Effector memory CD4-positive, alpha-beta T cell (primary cell): Measurements from ENCODE around the gene TAAR8.
"Not testable (repeated sequence)": the region's sequence is repeated elsewhere in the genome, so short reads cannot be mapped to it uniquely, and the experiment has no call there.

Experiments used
- DNase-seq, 3 donors: peaks; one replicate each; pipeline ENCODE4 v3.0.0-alpha.2; 2020
- H3K27ac ChIP-seq: 2 replicates; pipeline ENCODE4 v1.7.0; 2013; ENCODE audit warnings: mild to moderate bottlenecking, low read length, moderate library complexity; ENCODE audit not compliant: insufficient read depth, poor library complexity, severe bottlenecking
- H3K27me3 ChIP-seq: replicated peaks from 2 replicates; pipeline ENCODE4 v1.7.0; 2013; ENCODE audit warnings: mild to moderate bottlenecking, low read length; ENCODE audit not compliant: insufficient read depth, control insufficient read depth, poor library complexity, severe bottlenecking
- H3K36me3 ChIP-seq: 2 replicates; pipeline ENCODE4 v1.7.0; 2013; ENCODE audit warnings: mild to moderate bottlenecking, low read length, moderate library complexity; ENCODE audit not compliant: control insufficient read depth, insufficient read depth
- H3K4me1 ChIP-seq: 2 replicates; pipeline ENCODE4 v1.7.0; 2013; ENCODE audit warnings: low read length, mild to moderate bottlenecking; ENCODE audit not compliant: control insufficient read depth, insufficient read depth, poor library complexity, severe bottlenecking
- H3K4me3 ChIP-seq: 2 replicates; pipeline ENCODE4 v1.7.0; 2013; ENCODE audit warnings: low read length, low read depth, mild to moderate bottlenecking; ENCODE audit not compliant: insufficient read depth, poor library complexity, severe bottlenecking
- H3K9me3 ChIP-seq: 2 replicates; pipeline ENCODE4 v1.7.0; 2013; ENCODE audit warnings: mild to moderate bottlenecking, low read length, moderate library complexity; ENCODE audit not compliant: control insufficient read depth

The TAAR8 gene

DNA sequence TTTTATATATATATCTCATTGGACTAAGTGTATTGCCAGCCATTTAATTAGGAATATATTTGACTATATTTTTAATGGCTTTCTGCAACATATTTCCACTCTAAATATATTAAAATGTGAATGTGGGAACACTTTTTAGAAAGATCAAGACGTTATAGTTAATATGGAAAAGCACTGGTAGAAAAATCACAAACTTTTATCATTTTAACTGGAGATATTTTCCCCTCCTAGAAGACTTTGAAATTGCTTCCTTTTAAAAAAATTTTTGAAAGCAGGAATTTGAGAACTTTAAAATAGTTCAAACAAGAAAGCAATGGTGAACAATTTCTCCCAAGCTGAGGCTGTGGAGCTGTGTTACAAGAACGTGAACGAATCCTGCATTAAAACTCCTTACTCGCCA lies 14.5 kb upstream of the TAAR8 start, which contains the start of gene TAAR9:
TSS of gene TAAR9 (plus strand) at position 301 of the 400 bp plus-strand sequence. CDS start at position 314, 13 bp downstream.
- H3K27ac ChIP-seq = no peak within 1 kb of the TSS
- DNase-seq = no peak
- no peak within 1 kb of the TSS for H3K4me3 ChIP-seq
- H3K4me1 ChIP-seq = no peaks in the 10 kb centered on the region
- H3K36me3 ChIP-seq = no peaks in the 10 kb centered on the region
- H3K9me3 ChIP-seq = no peaks in the 10 kb centered on the region
- peaks cover 4% of the 10 kb centered on the region for H3K27me3 ChIP-seq

DNA sequence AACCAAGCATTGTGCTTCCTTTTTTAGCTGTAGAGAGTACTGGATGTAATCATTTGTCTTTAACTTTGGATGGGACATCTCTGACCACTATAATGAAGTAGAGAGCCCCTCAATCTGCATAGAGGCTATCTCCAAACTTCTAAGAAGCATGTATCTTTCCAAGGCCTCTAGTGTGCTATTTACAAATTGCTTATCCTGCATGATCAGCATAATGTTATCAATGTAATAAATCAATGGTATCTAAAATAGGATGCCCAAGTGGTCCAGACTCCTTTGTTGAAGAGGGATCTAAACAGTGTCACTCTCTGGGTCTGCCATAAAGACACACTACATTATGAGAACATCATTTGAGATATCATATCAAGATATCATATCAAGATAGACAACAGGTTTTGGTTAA lies 7.6 kb upstream of the TAAR8 start:
- Histone ChIP-seq H3K9me3 (no peaks in the 10 kb centered on the region), H3K4me3 (no peak overlapping the region), H3K27ac (no peak overlapping the region), H3K27me3 (no peaks in the 10 kb centered on the region), H3K4me1 (no peaks in the 10 kb centered on the region), H3K36me3 (no peaks in the 10 kb centered on the region)
- no peak for DNase-seq

DNA sequence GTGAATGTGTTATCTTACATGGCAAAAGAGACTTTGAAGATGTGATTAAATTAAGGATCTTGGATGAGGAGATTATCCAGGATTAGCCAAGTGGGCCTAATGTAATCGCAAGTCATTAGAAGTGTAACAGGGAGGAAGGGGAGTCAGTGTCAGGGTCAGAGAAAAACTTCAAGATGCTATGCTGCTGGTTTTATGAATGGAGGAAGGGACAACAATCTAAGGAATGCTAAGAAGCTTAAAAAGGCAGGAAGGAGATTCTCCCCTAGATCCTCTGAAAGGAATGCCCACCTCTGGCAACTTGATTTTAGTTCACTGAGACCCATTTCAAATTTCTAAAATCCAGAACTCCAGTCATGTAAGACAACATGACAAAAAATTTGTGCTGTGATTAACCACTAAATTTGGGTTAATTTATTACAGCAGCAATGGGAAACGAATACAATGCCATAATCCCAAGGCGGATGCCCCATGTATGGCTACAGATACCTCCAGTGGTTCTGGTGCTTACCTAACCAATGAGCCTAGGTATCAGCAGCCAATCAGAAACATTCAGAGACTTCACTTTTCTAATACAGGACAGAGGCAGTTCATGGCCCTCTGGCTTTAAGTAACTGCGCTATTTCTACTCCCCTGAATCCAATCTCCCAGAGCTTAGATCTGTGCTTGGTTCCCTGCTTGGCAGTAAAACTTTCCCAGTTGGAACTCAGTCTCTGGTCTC lies 3.6 kb upstream of the TAAR8 start:
- peaks cover 3% of the 10 kb centered on the region for H3K27me3 ChIP-seq
- no peaks in the 10 kb centered on the region for H3K36me3 ChIP-seq
- no peaks in the 10 kb centered on the region for H3K4me1 ChIP-seq
- no peak overlapping the region for H3K27ac ChIP-seq
- no peak for DNase-seq
- no peak overlapping the region for H3K4me3 ChIP-seq
- no peaks in the 10 kb centered on the region for H3K9me3 ChIP-seq

DNA sequence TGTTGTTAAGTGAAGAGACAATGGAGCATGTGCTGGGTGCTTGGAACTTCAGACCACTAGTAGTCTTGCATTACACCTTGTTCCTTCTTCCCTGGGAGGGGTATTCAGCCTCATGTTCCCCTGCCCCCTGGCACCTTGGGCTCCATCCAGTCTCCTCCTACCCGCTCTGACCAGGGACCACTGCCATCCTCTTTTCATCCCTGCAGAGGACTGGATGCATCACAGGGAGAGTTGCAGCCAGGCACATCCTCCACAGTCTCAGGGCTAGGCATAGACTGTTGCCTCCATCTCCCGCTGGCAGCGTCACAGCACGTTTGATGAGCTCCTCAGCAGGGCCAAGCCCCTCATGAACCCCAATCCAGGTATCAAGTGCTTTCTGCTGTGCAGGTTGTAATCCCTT lies 1.3 kb upstream of the TAAR8 start:
- Histone ChIP-seq H3K27me3 (peaks cover 3% of the 10 kb centered on the region), H3K27ac (no peak overlapping the region), H3K4me1 (no peaks in the 10 kb centered on the region), H3K9me3 (no peaks in the 10 kb centered on the region), H3K36me3 (no peaks in the 10 kb centered on the region), H3K4me3 (no peak overlapping the region)
- DNase-seq = no peak

DNA sequence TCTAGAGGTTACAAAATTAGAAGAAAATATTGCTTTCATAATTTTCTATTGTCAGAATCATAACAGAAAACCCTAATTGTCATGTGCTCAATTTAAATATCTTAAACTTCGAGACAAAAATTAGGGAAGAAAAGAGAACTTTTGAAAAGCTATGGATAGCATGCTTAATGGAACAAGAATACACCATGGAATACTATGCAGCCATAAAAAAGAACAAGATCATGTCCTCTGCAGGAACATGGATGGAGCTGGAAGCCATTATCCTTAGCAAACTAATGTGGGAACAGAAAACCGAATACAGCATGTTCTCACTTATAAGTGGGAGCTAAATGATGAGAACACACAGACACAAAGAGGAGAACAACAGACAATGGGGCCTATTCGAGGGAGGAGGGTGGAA lies 7.6 kb downstream of the TAAR8 start:
- not testable (repeated sequence) for DNase-seq, H3K27me3 ChIP-seq, H3K4me1 ChIP-seq, H3K36me3 ChIP-seq, H3K9me3 ChIP-seq, H3K4me3 ChIP-seq, H3K27ac ChIP-seq

DNA sequence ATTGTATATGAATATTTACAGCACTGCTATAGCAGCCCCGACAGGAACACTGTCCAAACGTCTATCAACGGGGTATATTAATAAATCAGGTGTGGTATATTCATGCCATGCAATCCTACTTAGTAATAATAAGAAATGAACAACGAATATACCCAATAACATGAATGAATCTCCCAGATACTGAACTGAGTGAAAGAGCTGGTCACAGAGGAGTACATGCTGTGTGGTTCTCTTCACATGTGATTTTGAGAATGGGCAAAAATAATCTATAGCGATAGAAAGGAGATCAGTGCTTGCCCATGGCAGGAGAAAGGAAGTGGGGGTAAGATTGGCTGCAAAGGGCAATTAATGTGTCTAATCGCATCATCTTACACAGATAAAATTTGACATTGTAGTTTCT lies 13.9 kb downstream of the TAAR8 start:
- no peaks in the 10 kb centered on the region for H3K36me3 ChIP-seq
- H3K4me3 ChIP-seq = no peak overlapping the region
- no peak overlapping the region for H3K27ac ChIP-seq
- H3K9me3 ChIP-seq = no peaks in the 10 kb centered on the region
- no peaks in the 10 kb centered on the region for H3K27me3 ChIP-seq
- DNase-seq = no peak
- no peaks in the 10 kb centered on the region for H3K4me1 ChIP-seq

DNA sequence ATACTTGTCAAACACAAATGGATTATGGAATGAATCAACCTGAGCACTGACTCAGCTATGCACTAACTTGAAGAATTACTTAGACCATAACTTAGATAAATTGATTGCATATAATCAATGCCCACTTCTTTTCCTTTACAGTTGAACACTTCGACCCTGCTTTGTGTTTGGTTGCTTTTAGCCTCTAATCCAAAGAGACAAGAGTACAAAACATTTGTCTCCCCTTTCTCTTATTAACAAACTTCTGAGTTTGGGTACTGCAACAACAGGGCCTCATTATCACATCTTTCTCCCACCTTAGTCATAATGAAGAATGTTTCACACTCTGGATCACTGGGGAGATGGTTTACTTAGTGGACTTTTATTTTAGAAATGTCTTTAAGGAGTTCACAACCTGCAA lies 15.1 kb downstream of the TAAR8 start:
- Histone ChIP-seq H3K9me3 (no peaks in the 10 kb centered on the region), H3K27me3 (peaks cover 7% of the 10 kb centered on the region), H3K36me3 (no peaks in the 10 kb centered on the region), H3K4me1 (no peaks in the 10 kb centered on the region), H3K27ac (no peak overlapping the region), H3K4me3 (no peak overlapping the region)
- no peak for DNase-seq

DNA sequence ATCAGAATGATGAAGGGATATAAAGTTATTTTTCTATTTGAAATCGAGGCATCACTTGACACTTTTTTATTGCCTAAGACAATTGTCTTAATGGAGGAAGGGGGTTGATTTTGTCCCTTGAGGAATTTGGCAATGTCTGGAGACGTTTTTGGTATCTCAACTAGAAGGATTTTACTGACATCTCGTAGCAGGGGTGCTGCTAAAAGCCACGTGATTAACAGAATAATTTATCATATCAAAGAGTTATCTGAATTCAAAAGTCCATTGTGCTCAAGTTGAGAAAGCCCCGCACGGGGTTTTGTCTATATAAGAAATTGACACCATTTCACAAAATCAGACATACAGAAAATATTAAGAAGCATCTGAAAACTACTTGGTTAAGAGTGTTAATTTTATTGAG lies 16.1 kb downstream of the TAAR8 start:
- no peaks in the 10 kb centered on the region for H3K4me1 ChIP-seq
- peaks cover 7% of the 10 kb centered on the region for H3K27me3 ChIP-seq
- DNase-seq = no peak
- no peaks in the 10 kb centered on the region for H3K36me3 ChIP-seq
- H3K4me3 ChIP-seq = no peak overlapping the region
- no peaks in the 10 kb centered on the region for H3K9me3 ChIP-seq
- H3K27ac ChIP-seq = no peak overlapping the region

DNA sequence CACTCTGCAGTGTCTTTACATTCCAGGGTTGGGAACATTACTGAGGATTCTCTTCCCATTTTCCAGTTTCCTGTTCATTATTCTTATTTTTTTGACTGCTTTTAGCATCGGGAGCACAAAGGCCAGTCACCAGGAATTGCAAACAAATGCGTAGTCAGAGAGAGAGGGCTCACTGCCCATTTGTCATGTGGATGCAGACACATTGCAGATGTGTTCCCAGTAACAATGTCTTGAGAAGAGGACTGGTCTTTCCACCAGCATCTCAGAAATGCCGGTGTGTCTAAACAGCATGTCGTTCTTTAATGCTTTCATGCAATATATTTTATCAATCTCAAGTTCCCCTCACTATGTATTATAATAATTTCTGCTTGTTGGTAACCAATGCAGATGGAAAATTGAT lies 16.7 kb downstream of the TAAR8 start:
- H3K4me3 ChIP-seq = no peak overlapping the region
- no peak for DNase-seq
- no peak overlapping the region for H3K27ac ChIP-seq
- H3K9me3 ChIP-seq = no peaks in the 10 kb centered on the region
- H3K4me1 ChIP-seq = no peaks in the 10 kb centered on the region
- no peaks in the 10 kb centered on the region for H3K36me3 ChIP-seq
- H3K27me3 ChIP-seq = peaks cover 7% of the 10 kb centered on the region

DNA sequence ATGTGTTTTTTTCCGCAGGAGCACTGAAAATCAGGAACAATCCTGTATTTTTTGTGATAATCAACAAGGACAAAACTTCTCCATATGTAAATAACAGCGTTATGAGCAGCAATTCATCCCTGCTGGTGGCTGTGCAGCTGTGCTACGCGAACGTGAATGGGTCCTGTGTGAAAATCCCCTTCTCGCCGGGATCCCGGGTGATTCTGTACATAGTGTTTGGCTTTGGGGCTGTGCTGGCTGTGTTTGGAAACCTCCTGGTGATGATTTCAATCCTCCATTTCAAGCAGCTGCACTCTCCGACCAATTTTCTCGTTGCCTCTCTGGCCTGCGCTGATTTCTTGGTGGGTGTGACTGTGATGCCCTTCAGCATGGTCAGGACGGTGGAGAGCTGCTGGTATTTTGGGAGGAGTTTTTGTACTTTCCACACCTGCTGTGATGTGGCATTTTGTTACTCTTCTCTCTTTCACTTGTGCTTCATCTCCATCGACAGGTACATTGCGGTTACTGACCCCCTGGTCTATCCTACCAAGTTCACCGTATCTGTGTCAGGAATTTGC lies 17.8 kb downstream of the TAAR8 start, which contains the start of gene TAAR6:
TSS of gene TAAR6 (plus strand) at position 102 of the 557 bp plus-strand sequence. CDS start at position 102, 0 bp downstream.
- no peak within 1 kb of the TSS for H3K27ac ChIP-seq
- peaks cover 7% of the 10 kb centered on the region for H3K27me3 ChIP-seq
- H3K4me3 ChIP-seq = no peak within 1 kb of the TSS
- no peak for DNase-seq
- no peaks in the 10 kb centered on the region for H3K9me3 ChIP-seq
- H3K4me1 ChIP-seq = no peaks in the 10 kb centered on the region
- no peaks in the 10 kb centered on the region for H3K36me3 ChIP-seq
